Measurements from ENCODE around the gene CORO2A. TPM values are rescaled to one million over a fixed set of nuclear protein-coding genes. Genes with fewer than 3 reads are reported as not detected.
"Not testable (repeated sequence)": the region's sequence is repeated elsewhere in the genome, so short reads cannot be mapped to it uniquely, and the experiment has no call there.

Gene CORO2A
- total RNA-seq, 2 experiments from 2014 or later, result 9.2 TPM

DNA sequence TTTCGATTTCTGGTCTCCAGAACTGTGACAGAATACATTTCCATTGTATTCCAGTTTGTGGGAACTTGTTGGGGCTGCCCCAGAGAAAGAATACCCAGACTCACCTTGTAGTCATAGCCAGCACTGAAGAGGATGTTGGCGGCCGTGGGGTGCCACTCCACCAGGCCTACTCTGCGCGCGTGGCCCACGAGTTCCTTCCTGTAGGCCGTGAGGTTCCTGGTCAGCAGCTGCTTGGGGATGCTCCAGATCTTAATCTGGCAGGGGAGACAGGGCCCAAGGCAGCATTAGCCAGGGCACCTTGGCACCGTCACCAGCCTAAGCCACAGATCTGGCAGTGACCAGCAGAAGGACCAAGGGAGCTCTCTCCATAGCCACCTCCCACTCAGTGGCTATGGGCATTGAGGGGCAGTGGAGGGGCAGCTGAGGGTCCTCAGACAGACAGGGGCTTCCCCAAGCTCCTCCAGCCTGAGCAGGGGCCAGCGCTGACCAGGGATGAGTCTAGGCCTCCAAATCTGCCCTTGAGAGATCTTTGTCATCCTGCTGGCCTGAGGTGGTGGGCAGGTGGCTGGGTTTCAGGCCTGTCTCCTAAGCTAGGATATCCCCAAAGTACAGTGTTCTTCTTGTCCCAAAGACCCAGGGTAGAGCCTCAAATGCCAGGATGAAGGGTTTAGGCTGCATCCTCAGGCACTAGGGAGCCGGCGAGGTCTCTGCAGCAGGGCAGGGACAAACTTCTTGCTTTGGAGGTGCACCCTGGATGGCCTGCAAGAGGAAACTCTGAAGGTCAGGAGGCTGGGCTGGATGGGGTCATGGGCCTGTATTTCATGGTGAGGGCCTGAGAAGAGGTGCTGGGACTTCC lies 57.5 kb downstream of the CORO2A start:
- ATAC-seq (no peak), DNase-seq (no peak)
- Mint-ChIP-seq H3K27ac (peak overlapping the region; percentile 20), H3K4me3 (no peak overlapping the region), H3K9me3 (ENCODE audit: insufficient read depth) (no peaks in the 10 kb centered on the region), H3K4me1 (ENCODE audit: low read depth) (peaks cover 10% of the 10 kb centered on the region), H3K36me3 (ENCODE audit: low read depth) (no peaks in the 10 kb centered on the region), H3K27me3 (ENCODE audit: low read depth) (no peaks in the 10 kb centered on the region)
- POLR2A ChIA-PET, result interaction anchor here (0.8 kb wide), 1 partner anchor 16 kb away, joined by 3 read pairs; no protein-coding TSS in a partner anchor
- CTCF ChIA-PET, result no interaction called here

- DNase-seq, result no peak
- Mint-ChIP-seq H3K27me3 (ENCODE audit: low read depth) (no peaks in the 10 kb centered on the region), H3K27ac (peak overlapping the region; percentile 9), H3K4me1 (ENCODE audit: low read depth) (peaks cover 18% of the 10 kb centered on the region), H3K4me3 (no peak overlapping the region), H3K36me3 (ENCODE audit: low read depth) (peaks cover 4% of the 10 kb centered on the region), H3K9me3 (ENCODE audit: insufficient read depth) (no peaks in the 10 kb centered on the region)
- ChIA-PET POLR2A (no interaction called here), CTCF (interaction anchor here (0.6 to 1.5 kb wide), 2 partner anchors 59 to 168 kb away, joined by 3 read pairs; partner anchors contain the start of gene CORO2A)
- no peak for ATAC-seq
These were observed 59.4 kb downstream of the CORO2A start for GRCh38 chr9:98132806-98133631.

- no peaks in the 10 kb centered on the region for H3K27me3 Mint-ChIP-seq (ENCODE audit: low read depth)
- no peak overlapping the region for H3K4me3 Mint-ChIP-seq
- ChIA-PET POLR2A (interaction anchor here (1.0 kb wide), 1 partner anchor 14 kb away, joined by 3 read pairs; no protein-coding TSS in a partner anchor), CTCF (interaction anchor here (1.0 kb wide), 1 partner anchor 34 kb away, joined by 4 read pairs; no protein-coding TSS in a partner anchor)
- no peak overlapping the region for H3K27ac Mint-ChIP-seq
- no peaks in the 10 kb centered on the region for H3K9me3 Mint-ChIP-seq (ENCODE audit: insufficient read depth)
- H3K36me3 Mint-ChIP-seq (ENCODE audit: low read depth), result peaks cover 4% of the 10 kb centered on the region
- no peak for ATAC-seq
- H3K4me1 Mint-ChIP-seq (ENCODE audit: low read depth), result peaks cover 18% of the 10 kb centered on the region
- no peak for DNase-seq
These were observed 60.3 kb downstream of the CORO2A start for GRCh38 chr9:98132158-98132557.

- Mint-ChIP-seq H3K9me3 (ENCODE audit: insufficient read depth) (no peaks in the 10 kb centered on the region), H3K27me3 (ENCODE audit: low read depth) (no peaks in the 10 kb centered on the region), H3K4me3 (no peak overlapping the region), H3K4me1 (ENCODE audit: low read depth) (peaks cover 18% of the 10 kb centered on the region), H3K27ac (no peak overlapping the region), H3K36me3 (ENCODE audit: low read depth) (peaks cover 11% of the 10 kb centered on the region)
- ChIA-PET CTCF (interaction anchor here (0.6 kb wide), 1 partner anchor 27 kb away, joined by 4 read pairs; no protein-coding TSS in a partner anchor), POLR2A (no interaction called here)
- no peak for ATAC-seq
- DNase-seq, result no peak
These were observed 61.7 kb downstream of the CORO2A start for GRCh38 chr9:98130576-98131228.

GRCh38 chr9:98130060-98130459 lies 62.4 kb downstream of the CORO2A start:
- peaks cover 18% of the 10 kb centered on the region for H3K4me1 Mint-ChIP-seq (ENCODE audit: low read depth)
- not testable (repeated sequence) for DNase-seq; H3K27me3 Mint-ChIP-seq (ENCODE audit: low read depth); H3K9me3 Mint-ChIP-seq (ENCODE audit: insufficient read depth); H3K4me3 Mint-ChIP-seq; ATAC-seq
- CTCF ChIA-PET, result interaction anchor here (3.2 kb wide), 1 partner anchor 11 kb away, joined by 15 read pairs; the partner anchor contains the start of gene TRIM14
- POLR2A ChIA-PET, result interaction anchor here (0.6 to 1.4 kb wide), 2 partner anchors 11 to 22 kb away, joined by 3 read pairs; partner anchors contain the start of gene TRIM14
- H3K27ac Mint-ChIP-seq, result peak overlapping the region; percentile 43
- peaks cover 13% of the 10 kb centered on the region for H3K36me3 Mint-ChIP-seq (ENCODE audit: low read depth)

- no peaks in the 10 kb centered on the region for H3K27me3 Mint-ChIP-seq (ENCODE audit: low read depth)
- peaks cover 14% of the 10 kb centered on the region for H3K36me3 Mint-ChIP-seq (ENCODE audit: low read depth)
- ATAC-seq, result peak; percentile 45
- peaks cover 13% of the 10 kb centered on the region for H3K4me1 Mint-ChIP-seq (ENCODE audit: low read depth)
- DNase-seq, result no peak
- H3K4me3 Mint-ChIP-seq, result no peak overlapping the region
- no peaks in the 10 kb centered on the region for H3K9me3 Mint-ChIP-seq (ENCODE audit: insufficient read depth)
- POLR2A ChIA-PET, result interaction anchor here (0.6 to 1.4 kb wide), 2 partner anchors 11 to 22 kb away, joined by 3 read pairs; partner anchors contain the start of gene TRIM14
- peak overlapping the region; percentile 74 for H3K27ac Mint-ChIP-seq
- CTCF ChIA-PET, result interaction anchor here (1.0 to 3.2 kb wide), 2 partner anchors 9 to 11 kb away, joined by 3 to 15 read pairs; partner anchors contain the start of gene TRIM14
These were observed 63.0 kb downstream of the CORO2A start for GRCh38 chr9:98129451-98129881.

DNA sequence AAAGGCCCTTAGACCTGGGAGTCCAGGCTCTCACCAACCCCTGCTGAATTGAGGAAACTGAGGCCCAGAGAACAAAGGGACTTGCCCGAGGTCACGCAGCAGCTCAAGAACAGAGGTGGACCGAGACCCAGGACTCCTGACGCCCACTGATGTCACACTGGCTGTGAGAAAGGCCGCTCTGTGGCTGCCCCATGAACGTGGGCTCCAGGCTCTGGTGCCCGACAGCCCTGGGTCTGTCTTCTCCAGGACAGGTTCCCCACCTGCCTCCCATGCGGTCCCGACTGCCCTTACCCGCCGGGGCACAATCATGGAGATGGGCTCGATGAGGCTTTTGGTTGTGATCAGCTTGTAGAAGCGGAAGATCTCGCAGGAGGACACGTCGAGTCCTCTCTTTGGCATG lies 64.1 kb downstream of the CORO2A start:
- Mint-ChIP-seq H3K9me3 (ENCODE audit: insufficient read depth) (no peaks in the 10 kb centered on the region), H3K4me3 (no peak overlapping the region), H3K27me3 (ENCODE audit: low read depth) (no peaks in the 10 kb centered on the region), H3K36me3 (ENCODE audit: low read depth) (peaks cover 14% of the 10 kb centered on the region), H3K4me1 (ENCODE audit: low read depth) (peaks cover 11% of the 10 kb centered on the region), H3K27ac (no peak overlapping the region)
- ATAC-seq, result no peak
- no peak for DNase-seq
- CTCF ChIA-PET, result interaction anchor here (3.2 kb wide), 1 partner anchor 10 kb away, joined by 15 read pairs; the partner anchor contains the start of gene TRIM14
- POLR2A ChIA-PET, result interaction anchor here (1.0 kb wide), 1 partner anchor 32 kb away, joined by 3 read pairs; no protein-coding TSS in a partner anchor

DNA sequence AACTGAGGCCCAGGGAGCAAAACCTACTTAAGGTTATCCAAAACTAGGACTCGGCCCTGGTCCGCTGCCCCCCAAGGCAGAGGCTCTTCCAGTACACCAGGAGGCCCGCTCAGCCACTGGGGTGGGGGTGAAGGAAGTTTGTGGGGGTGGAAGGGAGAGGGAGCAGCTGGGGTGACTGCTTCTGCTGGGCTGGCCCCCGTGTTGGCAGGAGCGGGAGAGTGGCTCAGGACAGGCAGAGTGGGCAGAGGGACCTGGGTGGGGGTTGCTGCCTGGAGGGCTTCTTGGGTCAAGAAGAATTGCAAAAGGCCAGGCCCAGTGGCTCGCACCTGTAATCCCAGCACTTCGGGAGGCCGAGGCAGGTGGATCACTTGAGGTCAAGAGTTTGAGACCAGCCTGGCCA lies 65.2 kb downstream of the CORO2A start:
- no peaks in the 10 kb centered on the region for H3K9me3 Mint-ChIP-seq (ENCODE audit: insufficient read depth)
- no peaks in the 10 kb centered on the region for H3K27me3 Mint-ChIP-seq (ENCODE audit: low read depth)
- DNase-seq (no peak), ATAC-seq (no peak)
- H3K4me1 Mint-ChIP-seq (ENCODE audit: low read depth), result peaks cover 11% of the 10 kb centered on the region
- H3K4me3 Mint-ChIP-seq, result no peak overlapping the region
- CTCF ChIA-PET, result interaction anchor here (3.2 kb wide), 1 partner anchor 9 kb away, joined by 15 read pairs; the partner anchor contains the start of gene TRIM14
- H3K27ac Mint-ChIP-seq, result peak overlapping the region; percentile 70
- peaks cover 14% of the 10 kb centered on the region for H3K36me3 Mint-ChIP-seq (ENCODE audit: low read depth)
- POLR2A ChIA-PET, result no interaction called here

DNA sequence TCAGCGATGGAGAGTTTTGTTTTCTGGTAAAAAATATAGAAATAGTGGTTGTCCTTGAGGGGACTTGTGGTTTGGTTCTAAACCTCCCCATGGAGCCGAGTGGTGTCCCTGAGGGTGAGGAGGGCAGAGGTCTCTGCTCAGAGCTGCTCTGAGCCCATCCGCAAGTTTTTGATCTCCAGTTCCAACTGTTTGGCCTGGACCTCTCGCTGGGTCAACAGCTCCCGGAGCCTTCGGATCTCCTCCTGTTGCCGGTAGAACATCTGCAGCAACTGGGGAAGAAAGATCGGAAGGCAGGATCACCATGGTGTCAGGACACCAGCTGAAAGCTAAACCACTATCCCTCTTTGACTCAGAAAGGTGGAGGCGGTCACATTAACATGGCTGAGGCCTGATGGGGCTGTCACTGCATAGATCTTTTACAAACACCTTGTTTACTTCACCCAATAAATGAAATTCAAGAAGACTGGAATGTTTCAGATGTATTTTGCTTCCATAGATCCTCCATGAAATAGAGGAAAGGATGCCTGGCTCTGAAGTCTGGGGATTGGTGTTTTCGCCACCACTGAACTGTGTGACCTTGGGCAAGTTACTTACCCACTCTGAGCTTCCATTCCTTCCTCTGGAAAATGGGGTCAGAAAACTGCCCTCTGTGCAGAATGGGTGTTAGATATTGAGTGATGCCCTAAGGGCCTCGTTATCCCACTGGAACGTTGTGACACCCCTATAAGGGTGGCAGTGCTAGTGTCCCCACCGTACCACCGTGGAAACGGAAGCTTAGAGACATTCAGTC lies 67.6 kb downstream of the CORO2A start:
- Mint-ChIP-seq H3K9me3 (ENCODE audit: insufficient read depth) (no peaks in the 10 kb centered on the region), H3K36me3 (ENCODE audit: low read depth) (peaks cover 18% of the 10 kb centered on the region), H3K27me3 (ENCODE audit: low read depth) (no peaks in the 10 kb centered on the region), H3K4me1 (ENCODE audit: low read depth) (peaks cover 28% of the 10 kb centered on the region), H3K27ac (no peak overlapping the region), H3K4me3 (no peak overlapping the region)
- no peak for ATAC-seq
- DNase-seq, result no peak
- ChIA-PET CTCF (interaction anchor here (1.4 kb wide), 1 partner anchor 80 kb away, joined by 4 read pairs; no protein-coding TSS in a partner anchor), POLR2A (no interaction called here)

GRCh38 chr9:98124091-98124490 lies 68.3 kb downstream of the CORO2A start:
- H3K27ac Mint-ChIP-seq; H3K27me3 Mint-ChIP-seq (ENCODE audit: low read depth); H3K9me3 Mint-ChIP-seq (ENCODE audit: insufficient read depth); POLR2A ChIA-PET; DNase-seq; ATAC-seq; H3K4me3 Mint-ChIP-seq: not testable (repeated sequence)
- Mint-ChIP-seq H3K4me1 (ENCODE audit: low read depth) (peaks cover 27% of the 10 kb centered on the region), H3K36me3 (ENCODE audit: low read depth) (peaks cover 14% of the 10 kb centered on the region)
- CTCF ChIA-PET, result interaction anchor here (1.4 to 1.8 kb wide), 2 partner anchors 50 to 81 kb away, joined by 4 to 5 read pairs; no protein-coding TSS in a partner anchor
